Breast epithelium (tissue), 3 donors: Measurements from ENCODE around the gene SLC10A7.

Experiments
- POLR2A ChIP-seq: fragments of 450-650 bp; IDR thresholded peaks from one replicate; pipeline ENCODE4 v1.6.1; 2016; ENCODE audit warnings: antibody characterized with exemption, mild to moderate bottlenecking, moderate library complexity
- POLR2AphosphoS5 ChIP-seq, 3 donors: sonication (generic); formaldehyde crosslinking; IDR thresholded peaks; one replicate each; pipeline ENCODE4 v1.6.1; 2017; ENCODE audit warnings: antibody characterized with exemption in 3 of 3
- TF ChIP-seq, protein P1 (sequence below), 3 donors: fragments of 450-650 bp; IDR thresholded peaks; one replicate each; pipeline ENCODE4 v1.5.1; 2016 to 2017; ENCODE audit warnings: antibody characterized with exemption in 3 of 3, mild to moderate bottlenecking in 3 of 3, moderate library complexity in 3 of 3

GRCh38 chr4:146494143-146494542, 27.6 kb downstream of the SLC10A7 start:
- TF ChIP-seq, protein P1, sequence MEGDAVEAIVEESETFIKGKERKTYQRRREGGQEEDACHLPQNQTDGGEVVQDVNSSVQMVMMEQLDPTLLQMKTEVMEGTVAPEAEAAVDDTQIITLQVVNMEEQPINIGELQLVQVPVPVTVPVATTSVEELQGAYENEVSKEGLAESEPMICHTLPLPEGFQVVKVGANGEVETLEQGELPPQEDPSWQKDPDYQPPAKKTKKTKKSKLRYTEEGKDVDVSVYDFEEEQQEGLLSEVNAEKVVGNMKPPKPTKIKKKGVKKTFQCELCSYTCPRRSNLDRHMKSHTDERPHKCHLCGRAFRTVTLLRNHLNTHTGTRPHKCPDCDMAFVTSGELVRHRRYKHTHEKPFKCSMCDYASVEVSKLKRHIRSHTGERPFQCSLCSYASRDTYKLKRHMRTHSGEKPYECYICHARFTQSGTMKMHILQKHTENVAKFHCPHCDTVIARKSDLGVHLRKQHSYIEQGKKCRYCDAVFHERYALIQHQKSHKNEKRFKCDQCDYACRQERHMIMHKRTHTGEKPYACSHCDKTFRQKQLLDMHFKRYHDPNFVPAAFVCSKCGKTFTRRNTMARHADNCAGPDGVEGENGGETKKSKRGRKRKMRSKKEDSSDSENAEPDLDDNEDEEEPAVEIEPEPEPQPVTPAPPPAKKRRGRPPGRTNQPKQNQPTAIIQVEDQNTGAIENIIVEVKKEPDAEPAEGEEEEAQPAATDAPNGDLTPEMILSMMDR (IDR thresholded peaks at IDR 0.05), result no peak
- TF ChIP-seq POLR2A (no peak), POLR2AphosphoS5 (IDR thresholded peaks at IDR 0.05) (no peak)
